Activated effector memory CD4-positive, alpha-beta T cell treated with anti-CD3 and anti-CD28 coated beads, Interleukin-2, amount 50 U/mL, for 16 hours (primary cell): Measurements from ENCODE around the gene ZNF345.

Experiments
- DNase-seq: peaks from one replicate; pipeline ENCODE4 v3.0.0-alpha.2; 2020

ZNF345 gene

DNA sequence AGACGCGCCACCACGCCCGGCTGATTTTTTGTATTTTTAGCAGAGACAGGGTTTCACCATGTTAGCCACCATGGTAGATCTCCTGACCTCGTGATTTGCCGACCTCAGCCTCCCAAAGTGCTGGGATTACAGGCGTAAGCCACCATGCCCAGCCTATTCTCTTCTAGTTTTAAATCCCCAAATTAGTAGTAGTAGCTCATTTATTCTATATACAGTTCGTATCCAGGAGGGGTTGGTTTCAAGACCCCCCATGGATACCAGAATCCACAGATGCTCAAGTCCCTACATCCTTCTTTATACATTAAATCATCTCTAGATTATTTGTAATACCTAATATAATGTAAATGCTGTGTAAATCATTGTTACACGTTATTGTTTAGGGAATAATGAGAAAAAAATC is 67.4 kb downstream of the ZNF345 start:
- no peak for DNase-seq
